Hepatocyte (in vitro differentiated cells): Measurements from ENCODE around the gene PGLYRP1.

ENCODE experiments used
- CTCF ChIP-seq: fragments of 200-600 bp; sonication (generic); IDR thresholded peaks from 2 replicates; pipeline ENCODE4 v1.5.1; 2016; ENCODE audit warnings: antibody characterized with exemption, mild to moderate bottlenecking; ENCODE audit not compliant: poor library complexity
- EZH2 ChIP-seq: fragments of 200-600 bp; sonication (generic); IDR thresholded peaks from 2 replicates; pipeline ENCODE4 v1.6.1; 2016; ENCODE audit warnings: antibody characterized with exemption, mild to moderate bottlenecking, borderline replicate concordance
- EZH2phosphoT487 ChIP-seq: fragments of 200-600 bp; sonication (generic); IDR thresholded peaks from one replicate; pipeline ENCODE4 v1.6.1; 2018; ENCODE audit warnings: antibody characterized with exemption, mild to moderate bottlenecking, low read depth, moderate library complexity; ENCODE audit not compliant: unreplicated experiment, severe bottlenecking

- TF ChIP-seq CTCF (no peak), EZH2phosphoT487 (no peak), EZH2 (no peak)
These were observed 44.7 kb downstream of the PGLYRP1 start for GRCh38 chr19:45978156-45978555.
